Measurements from ENCODE around the gene PC. TPM values are rescaled to one million over a fixed set of nuclear protein-coding genes. Genes with fewer than 3 reads are reported as not detected.
"Not testable (repeated sequence)": the region's sequence is repeated elsewhere in the genome, so short reads cannot be mapped to it uniquely, and the experiment has no call there.

PC gene
- polyA plus RNA-seq, 1 of the 3 experiments (the other 2 are of a cell fraction): 9.7 TPM

DNA sequence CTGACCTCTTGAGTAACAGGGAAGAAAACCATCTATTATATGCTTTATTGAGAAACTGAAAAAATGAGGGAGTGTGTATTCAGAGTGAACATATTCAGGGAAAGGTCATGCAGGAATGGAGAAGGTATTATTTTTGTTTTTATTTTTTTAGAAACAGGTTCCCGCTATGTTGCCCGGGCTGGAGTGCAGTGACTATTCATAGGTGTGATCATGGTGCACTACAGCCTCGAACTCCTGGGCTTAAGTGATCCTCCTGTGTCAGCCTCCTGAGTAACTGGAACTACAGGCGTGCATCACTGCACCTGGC lies 123.7 kb downstream of the PC start:
- H3K27ac ChIP-seq (ENCODE audit: low read depth in 2 of 2, low read length in 1 of 2): no peak overlapping the region
- H2AFZ ChIP-seq (ENCODE audit: low read depth): no peak overlapping the region
- POLR2A ChIA-PET: interaction anchor here (0.7 kb wide), 1 partner anchor 156 kb away, joined by 4 read pairs; no protein-coding TSS in a partner anchor
- WGBS (ENCODE audit: low lambda C conversion rate): 64% methylated on average over 4 of the region's 4 CpGs
- CTCF ChIA-PET: interaction anchor here (0.6 to 4.0 kb wide), 44 partner anchors 8 to 448 kb away, joined by 3 to 52 read pairs (median 4); partner anchors contain the start of genes C11orf86, CCDC87, CCS and CTSF
- TF ChIP-seq, protein P1, sequence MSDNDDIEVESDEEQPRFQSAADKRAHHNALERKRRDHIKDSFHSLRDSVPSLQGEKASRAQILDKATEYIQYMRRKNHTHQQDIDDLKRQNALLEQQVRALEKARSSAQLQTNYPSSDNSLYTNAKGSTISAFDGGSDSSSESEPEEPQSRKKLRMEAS (IDR thresholded peaks at IDR 0.05; ENCODE audit: low read depth): no peak
- TF ChIP-seq, protein P2, sequence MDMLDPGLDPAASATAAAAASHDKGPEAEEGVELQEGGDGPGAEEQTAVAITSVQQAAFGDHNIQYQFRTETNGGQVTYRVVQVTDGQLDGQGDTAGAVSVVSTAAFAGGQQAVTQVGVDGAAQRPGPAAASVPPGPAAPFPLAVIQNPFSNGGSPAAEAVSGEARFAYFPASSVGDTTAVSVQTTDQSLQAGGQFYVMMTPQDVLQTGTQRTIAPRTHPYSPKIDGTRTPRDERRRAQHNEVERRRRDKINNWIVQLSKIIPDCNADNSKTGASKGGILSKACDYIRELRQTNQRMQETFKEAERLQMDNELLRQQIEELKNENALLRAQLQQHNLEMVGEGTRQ (IDR thresholded peaks at IDR 0.05; ENCODE audit: borderline replicate concordance, low read depth, low read length): no peak
- TF ChIP-seq JUND (IDR thresholded peaks at IDR 0.05): no peak
- TF ChIP-seq FOSL2 (IDR thresholded peaks at IDR 0.05; ENCODE audit: borderline replicate concordance, low read depth): no peak
- no peak for TF ChIP-seq GABPA (IDR thresholded peaks at IDR 0.05; ENCODE audit: low read depth)
- no peak for TF ChIP-seq EP300 (IDR thresholded peaks at IDR 0.05; ENCODE audit: borderline replicate concordance in 1 of 2, low read depth in 1 of 2, low read length in 1 of 2)
- TF ChIP-seq NRF1 (IDR thresholded peaks at IDR 0.05; ENCODE audit: low read depth, low read length): no peak
- TF ChIP-seq EZH2phosphoT487 (IDR thresholded peaks at IDR 0.05; ENCODE audit: borderline replicate concordance, low read depth): no peak
- TF ChIP-seq FOXJ3 (CRISPR knock-in tag; IDR thresholded peaks at IDR 0.05): no peak
- TF ChIP-seq, protein P3, sequence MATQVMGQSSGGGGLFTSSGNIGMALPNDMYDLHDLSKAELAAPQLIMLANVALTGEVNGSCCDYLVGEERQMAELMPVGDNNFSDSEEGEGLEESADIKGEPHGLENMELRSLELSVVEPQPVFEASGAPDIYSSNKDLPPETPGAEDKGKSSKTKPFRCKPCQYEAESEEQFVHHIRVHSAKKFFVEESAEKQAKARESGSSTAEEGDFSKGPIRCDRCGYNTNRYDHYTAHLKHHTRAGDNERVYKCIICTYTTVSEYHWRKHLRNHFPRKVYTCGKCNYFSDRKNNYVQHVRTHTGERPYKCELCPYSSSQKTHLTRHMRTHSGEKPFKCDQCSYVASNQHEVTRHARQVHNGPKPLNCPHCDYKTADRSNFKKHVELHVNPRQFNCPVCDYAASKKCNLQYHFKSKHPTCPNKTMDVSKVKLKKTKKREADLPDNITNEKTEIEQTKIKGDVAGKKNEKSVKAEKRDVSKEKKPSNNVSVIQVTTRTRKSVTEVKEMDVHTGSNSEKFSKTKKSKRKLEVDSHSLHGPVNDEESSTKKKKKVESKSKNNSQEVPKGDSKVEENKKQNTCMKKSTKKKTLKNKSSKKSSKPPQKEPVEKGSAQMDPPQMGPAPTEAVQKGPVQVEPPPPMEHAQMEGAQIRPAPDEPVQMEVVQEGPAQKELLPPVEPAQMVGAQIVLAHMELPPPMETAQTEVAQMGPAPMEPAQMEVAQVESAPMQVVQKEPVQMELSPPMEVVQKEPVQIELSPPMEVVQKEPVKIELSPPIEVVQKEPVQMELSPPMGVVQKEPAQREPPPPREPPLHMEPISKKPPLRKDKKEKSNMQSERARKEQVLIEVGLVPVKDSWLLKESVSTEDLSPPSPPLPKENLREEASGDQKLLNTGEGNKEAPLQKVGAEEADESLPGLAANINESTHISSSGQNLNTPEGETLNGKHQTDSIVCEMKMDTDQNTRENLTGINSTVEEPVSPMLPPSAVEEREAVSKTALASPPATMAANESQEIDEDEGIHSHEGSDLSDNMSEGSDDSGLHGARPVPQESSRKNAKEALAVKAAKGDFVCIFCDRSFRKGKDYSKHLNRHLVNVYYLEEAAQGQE (IDR thresholded peaks at IDR 0.05; ENCODE audit: low read depth, low read length): no peak
- TF ChIP-seq CHD2 (IDR thresholded peaks at IDR 0.05; ENCODE audit: low read length, partially characterized antibody): no peak
- H3K9me2 ChIP-seq: no peaks in the 10 kb centered on the region
- H4K20me1 ChIP-seq (ENCODE audit: insufficient read depth): no peaks in the 10 kb centered on the region
- H3K36me3 ChIP-seq (replicated peaks in 1 of 2; ENCODE audit: control insufficient read depth in 1 of 2, insufficient read depth in 2 of 2, low read length in 1 of 2): peaks cover 8 to 17% of the 10 kb centered on the region in 2 experiments
- peaks cover 27% of the 10 kb centered on the region for H3F3A ChIP-seq (replicated peaks; ENCODE audit: insufficient read depth)
- H3K9ac ChIP-seq: no peak overlapping the region
- no peaks in the 10 kb centered on the region for H3K9me3 ChIP-seq
- no peaks in the 10 kb centered on the region for H3K27me3 ChIP-seq (ENCODE audit: insufficient read depth)
- H3K4me2 ChIP-seq: no peak overlapping the region
- DNase-seq: no peak
- H3K79me2 ChIP-seq (ENCODE audit: insufficient read depth): peaks cover 1% of the 10 kb centered on the region; the same call in 1 of the 2 replicates
- peaks cover 0 to 5% of the 10 kb centered on the region in 2 experiments; a peak in 1 of 4 replicates for H3K4me1 ChIP-seq (ENCODE audit: control insufficient read depth in 1 of 2, insufficient read depth in 2 of 2, low read depth in 1 of 2, low read length in 1 of 2)
- H3K4me3 ChIP-seq (ENCODE audit: low read depth in 2 of 2, low read length in 1 of 2): no peak overlapping the region

DNA sequence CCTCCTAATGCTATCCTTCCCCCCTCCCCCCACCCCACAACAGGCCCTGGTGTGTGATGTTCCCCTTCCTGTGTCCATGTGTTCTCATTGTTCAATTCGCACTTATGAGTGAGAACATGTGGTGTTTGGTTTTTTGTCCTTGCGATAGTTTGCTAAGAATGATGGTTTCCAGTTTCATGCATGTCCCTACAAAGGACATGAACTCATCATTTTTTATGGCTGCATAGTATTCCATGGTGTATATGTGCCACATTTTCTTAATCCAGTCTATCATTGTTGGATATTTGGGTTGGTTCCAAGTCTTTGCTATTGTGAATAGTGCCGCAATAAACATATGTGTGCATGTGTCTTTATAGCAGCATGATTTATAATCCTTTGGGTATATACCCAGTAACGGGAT lies 133.6 kb downstream of the PC start:
- H3K9ac ChIP-seq; H3K36me3 ChIP-seq (replicated peaks in 1 of 2; ENCODE audit: control insufficient read depth in 1 of 2, insufficient read depth in 2 of 2, low read length in 1 of 2); DNase-seq; H3K4me3 ChIP-seq (ENCODE audit: low read depth in 2 of 2, low read length in 1 of 2); H2AFZ ChIP-seq (ENCODE audit: low read depth); H3K4me1 ChIP-seq (ENCODE audit: control insufficient read depth in 1 of 2, insufficient read depth in 2 of 2, low read depth in 1 of 2, low read length in 1 of 2); H3K27ac ChIP-seq (ENCODE audit: low read depth in 2 of 2, low read length in 1 of 2); H3K9me3 ChIP-seq; H3K4me2 ChIP-seq; H4K20me1 ChIP-seq (ENCODE audit: insufficient read depth); H3K9me2 ChIP-seq; POLR2A ChIA-PET; H3F3A ChIP-seq (replicated peaks; ENCODE audit: insufficient read depth); H3K79me2 ChIP-seq (ENCODE audit: insufficient read depth); H3K27me3 ChIP-seq (ENCODE audit: insufficient read depth): not testable (repeated sequence)
- WGBS (ENCODE audit: low lambda C conversion rate): 95% methylated on average over 4 of the region's 4 CpGs
- CTCF ChIA-PET: interaction anchor here (0.8 kb wide), 1 partner anchor 9 kb away, joined by 3 read pairs; no protein-coding TSS in a partner anchor

All from SK-N-SH (cell line).